ENCODE results near the gene STAT1. TPM values are rescaled to one million over a fixed set of nuclear protein-coding genes. Genes with fewer than 3 reads are reported as not detected.

STAT1 gene
- total and polyA plus RNA-seq, 9 of the 15 experiments (the other 6 are each of a cell fraction or from before 2014, with no cell fraction given), result 8.7 to 34.4 (median 26.8) TPM

GRCh38 chr2:191020221-191020741, 6.3 kb upstream of the STAT1 start (continued):
- TF ChIP-seq, protein P1, sequence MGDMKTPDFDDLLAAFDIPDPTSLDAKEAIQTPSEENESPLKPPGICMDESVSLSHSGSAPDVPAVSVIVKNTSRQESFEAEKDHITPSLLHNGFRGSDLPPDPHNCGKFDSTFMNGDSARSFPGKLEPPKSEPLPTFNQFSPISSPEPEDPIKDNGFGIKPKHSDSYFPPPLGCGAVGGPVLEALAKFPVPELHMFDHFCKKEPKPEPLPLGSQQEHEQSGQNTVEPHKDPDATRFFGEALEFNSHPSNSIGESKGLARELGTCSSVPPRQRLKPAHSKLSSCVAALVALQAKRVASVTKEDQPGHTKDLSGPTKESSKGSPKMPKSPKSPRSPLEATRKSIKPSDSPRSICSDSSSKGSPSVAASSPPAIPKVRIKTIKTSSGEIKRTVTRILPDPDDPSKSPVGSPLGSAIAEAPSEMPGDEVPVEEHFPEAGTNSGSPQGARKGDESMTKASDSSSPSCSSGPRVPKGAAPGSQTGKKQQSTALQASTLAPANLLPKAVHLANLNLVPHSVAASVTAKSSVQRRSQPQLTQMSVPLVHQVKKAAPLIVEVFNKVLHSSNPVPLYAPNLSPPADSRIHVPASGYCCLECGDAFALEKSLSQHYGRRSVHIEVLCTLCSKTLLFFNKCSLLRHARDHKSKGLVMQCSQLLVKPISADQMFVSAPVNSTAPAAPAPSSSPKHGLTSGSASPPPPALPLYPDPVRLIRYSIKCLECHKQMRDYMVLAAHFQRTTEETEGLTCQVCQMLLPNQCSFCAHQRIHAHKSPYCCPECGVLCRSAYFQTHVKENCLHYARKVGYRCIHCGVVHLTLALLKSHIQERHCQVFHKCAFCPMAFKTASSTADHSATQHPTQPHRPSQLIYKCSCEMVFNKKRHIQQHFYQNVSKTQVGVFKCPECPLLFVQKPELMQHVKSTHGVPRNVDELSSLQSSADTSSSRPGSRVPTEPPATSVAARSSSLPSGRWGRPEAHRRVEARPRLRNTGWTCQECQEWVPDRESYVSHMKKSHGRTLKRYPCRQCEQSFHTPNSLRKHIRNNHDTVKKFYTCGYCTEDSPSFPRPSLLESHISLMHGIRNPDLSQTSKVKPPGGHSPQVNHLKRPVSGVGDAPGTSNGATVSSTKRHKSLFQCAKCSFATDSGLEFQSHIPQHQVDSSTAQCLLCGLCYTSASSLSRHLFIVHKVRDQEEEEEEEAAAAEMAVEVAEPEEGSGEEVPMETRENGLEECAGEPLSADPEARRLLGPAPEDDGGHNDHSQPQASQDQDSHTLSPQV (IDR thresholded peaks at IDR 0.05), result peak; percentile 34; the same call in 1 of the 2 replicates
- peak; percentile 92 for TF ChIP-seq POLR2A (conservative IDR thresholded peaks at IDR 0.05)
- TF ChIP-seq WHSC1 (IDR thresholded peaks at IDR 0.05; ENCODE audit: low read length), result no peak
- no peak for TF ChIP-seq MTA1 (IDR thresholded peaks at IDR 0.05; ENCODE audit: borderline replicate concordance)
- peak; percentile 96 for TF ChIP-seq EP400 (IDR thresholded peaks at IDR 0.05)
- no peak for TF ChIP-seq ZNF175 (CRISPR knock-in tag; IDR thresholded peaks at IDR 0.05; ENCODE audit: low read depth)
- peak; percentile 92 for TF ChIP-seq FOXP1 (CRISPR knock-in tag; IDR thresholded peaks at IDR 0.05)
- TF ChIP-seq NCOA6 (IDR thresholded peaks at IDR 0.05), result no peak
- TF ChIP-seq ZNF766 (CRISPR knock-in tag; conservative IDR thresholded peaks at IDR 0.05), result peak; percentile 36; the same call in 1 of the 2 replicates
- TF ChIP-seq CREM (IDR thresholded peaks at IDR 0.05; ENCODE audit: low read depth), result peak; percentile 72
- TF ChIP-seq HMGN3 (IDR thresholded peaks at IDR 0.05; ENCODE audit: borderline replicate concordance, extremely low read depth, insufficient read length, low read depth, low read length), result peak; percentile 92
- TF ChIP-seq MNT (conservative IDR thresholded peaks at IDR 0.05), result peak; percentile 99 to 100
- TF ChIP-seq NR2C1 (IDR thresholded peaks at IDR 0.05), result no peak
- peak; percentile 51; the same call in 1 of the 2 replicates for TF ChIP-seq NR2C1 (tag; IDR thresholded peaks at IDR 0.05)
- TF ChIP-seq, protein P2, sequence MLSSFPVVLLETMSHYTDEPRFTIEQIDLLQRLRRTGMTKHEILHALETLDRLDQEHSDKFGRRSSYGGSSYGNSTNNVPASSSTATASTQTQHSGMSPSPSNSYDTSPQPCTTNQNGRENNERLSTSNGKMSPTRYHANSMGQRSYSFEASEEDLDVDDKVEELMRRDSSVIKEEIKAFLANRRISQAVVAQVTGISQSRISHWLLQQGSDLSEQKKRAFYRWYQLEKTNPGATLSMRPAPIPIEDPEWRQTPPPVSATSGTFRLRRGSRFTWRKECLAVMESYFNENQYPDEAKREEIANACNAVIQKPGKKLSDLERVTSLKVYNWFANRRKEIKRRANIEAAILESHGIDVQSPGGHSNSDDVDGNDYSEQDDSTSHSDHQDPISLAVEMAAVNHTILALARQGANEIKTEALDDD (IDR thresholded peaks at IDR 0.05), result no peak
- 0 out of 2 replicates have a peak, but pooled peaks have one; percentile 25 for TF ChIP-seq KDM2B (CRISPR knock-in tag; IDR thresholded peaks at IDR 0.05)
- TF ChIP-seq MBD2 (IDR thresholded peaks at IDR 0.05; ENCODE audit: borderline replicate concordance, low read depth), result peak; percentile 43; the same call in 1 of the 2 replicates
- TF ChIP-seq ETS1 (conservative IDR thresholded peaks at IDR 0.05; ENCODE audit: control insufficient read depth, low read depth, low read length), result peak; percentile 92

Data from K562 (cell line).